ENCODE results near the gene AKT3.
A peak's percentile ranks its signal among the peaks of the same experiment; 100 is the strongest.

The AKT3 gene

DNA sequence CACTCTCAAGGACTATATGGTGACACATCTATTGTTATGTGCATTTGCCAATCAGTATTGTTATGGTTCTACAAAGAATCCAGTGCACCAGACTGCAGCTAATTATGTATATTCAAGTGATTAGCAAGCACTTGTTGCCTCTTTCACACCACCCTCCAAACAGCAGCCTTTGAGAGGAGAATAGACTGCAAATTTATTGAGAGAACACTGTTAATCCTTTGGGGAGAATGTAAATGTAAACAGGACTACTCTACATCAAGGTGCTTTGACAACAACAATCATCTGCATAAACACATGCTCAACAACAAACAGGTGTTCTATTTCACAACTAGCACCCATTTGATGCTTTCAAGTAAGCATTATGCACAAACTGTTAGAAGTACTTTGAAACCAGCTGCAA is 117.4 kb downstream of the AKT3 start:
- TF ChIP-seq NFIC (IDR thresholded peaks at IDR 0.05) (no peak), CREB1 (IDR thresholded peaks at IDR 0.05; ENCODE audit: low read depth) (no peak), YY1 (IDR thresholded peaks at IDR 0.05; ENCODE audit: low read depth) (no peak)
- TF ChIP-seq, protein P1, sequence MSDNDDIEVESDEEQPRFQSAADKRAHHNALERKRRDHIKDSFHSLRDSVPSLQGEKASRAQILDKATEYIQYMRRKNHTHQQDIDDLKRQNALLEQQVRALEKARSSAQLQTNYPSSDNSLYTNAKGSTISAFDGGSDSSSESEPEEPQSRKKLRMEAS (IDR thresholded peaks at IDR 0.05): no peak

DNA sequence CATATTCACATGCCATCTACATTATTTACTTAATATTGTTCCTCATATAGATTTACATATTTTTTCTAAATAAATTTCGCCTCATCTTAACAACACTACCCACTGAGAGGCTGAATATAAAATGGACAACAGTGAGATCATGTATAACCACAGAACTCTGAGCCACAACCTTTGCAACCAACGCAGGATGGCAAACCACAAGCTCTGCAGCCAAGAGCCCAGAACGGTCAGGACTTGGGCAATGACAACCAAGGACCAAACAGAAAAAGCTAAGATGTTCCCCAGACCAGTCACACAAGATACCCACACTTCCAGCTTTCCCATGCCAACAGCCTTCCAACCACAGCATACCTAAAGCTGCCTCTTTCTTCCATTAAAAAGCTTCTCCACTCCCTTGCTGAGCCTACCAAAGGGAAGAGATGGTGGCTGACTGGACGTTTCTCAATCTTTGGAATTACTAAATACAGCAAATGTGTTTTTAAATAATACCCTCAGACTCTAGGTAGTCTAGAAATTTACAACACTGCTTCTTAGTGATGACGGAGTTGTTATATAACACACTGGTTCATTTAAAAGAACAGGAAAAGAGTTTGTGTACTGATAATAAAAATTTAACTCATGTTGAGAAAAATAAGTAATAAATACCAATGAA is 117.9 kb downstream of the AKT3 start:
- TF ChIP-seq, protein P2, sequence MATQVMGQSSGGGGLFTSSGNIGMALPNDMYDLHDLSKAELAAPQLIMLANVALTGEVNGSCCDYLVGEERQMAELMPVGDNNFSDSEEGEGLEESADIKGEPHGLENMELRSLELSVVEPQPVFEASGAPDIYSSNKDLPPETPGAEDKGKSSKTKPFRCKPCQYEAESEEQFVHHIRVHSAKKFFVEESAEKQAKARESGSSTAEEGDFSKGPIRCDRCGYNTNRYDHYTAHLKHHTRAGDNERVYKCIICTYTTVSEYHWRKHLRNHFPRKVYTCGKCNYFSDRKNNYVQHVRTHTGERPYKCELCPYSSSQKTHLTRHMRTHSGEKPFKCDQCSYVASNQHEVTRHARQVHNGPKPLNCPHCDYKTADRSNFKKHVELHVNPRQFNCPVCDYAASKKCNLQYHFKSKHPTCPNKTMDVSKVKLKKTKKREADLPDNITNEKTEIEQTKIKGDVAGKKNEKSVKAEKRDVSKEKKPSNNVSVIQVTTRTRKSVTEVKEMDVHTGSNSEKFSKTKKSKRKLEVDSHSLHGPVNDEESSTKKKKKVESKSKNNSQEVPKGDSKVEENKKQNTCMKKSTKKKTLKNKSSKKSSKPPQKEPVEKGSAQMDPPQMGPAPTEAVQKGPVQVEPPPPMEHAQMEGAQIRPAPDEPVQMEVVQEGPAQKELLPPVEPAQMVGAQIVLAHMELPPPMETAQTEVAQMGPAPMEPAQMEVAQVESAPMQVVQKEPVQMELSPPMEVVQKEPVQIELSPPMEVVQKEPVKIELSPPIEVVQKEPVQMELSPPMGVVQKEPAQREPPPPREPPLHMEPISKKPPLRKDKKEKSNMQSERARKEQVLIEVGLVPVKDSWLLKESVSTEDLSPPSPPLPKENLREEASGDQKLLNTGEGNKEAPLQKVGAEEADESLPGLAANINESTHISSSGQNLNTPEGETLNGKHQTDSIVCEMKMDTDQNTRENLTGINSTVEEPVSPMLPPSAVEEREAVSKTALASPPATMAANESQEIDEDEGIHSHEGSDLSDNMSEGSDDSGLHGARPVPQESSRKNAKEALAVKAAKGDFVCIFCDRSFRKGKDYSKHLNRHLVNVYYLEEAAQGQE (IDR thresholded peaks at IDR 0.05; ENCODE audit: low read depth): no peak

DNA sequence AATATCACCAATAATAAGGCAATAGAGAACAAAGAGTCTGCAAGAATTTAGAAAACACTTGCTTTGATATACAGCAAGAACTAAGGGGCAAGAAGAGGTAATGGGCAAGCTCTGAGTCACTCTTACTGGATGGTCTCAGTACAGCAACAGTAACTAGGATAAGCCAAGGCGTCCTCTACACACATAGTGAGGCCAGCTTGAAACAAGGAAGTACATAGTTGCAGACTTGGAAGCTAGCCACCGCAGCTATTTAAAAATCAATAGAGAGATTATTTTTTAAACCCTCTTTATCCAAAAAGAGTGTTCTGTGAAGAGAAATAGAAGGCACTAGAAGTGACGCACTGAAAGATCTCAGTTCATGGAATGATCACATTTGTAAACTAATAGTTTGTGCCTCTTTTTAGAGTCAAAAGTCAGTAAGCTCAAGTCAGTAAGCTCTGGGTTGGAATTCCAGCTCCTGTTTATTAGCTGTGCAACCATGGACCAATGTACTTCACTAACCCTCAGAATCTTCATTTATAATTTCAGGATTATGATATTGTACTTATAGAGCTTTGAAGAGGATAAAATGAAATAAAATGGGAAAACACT is 118.6 kb downstream of the AKT3 start:
- TF ChIP-seq ZBTB7A (IDR thresholded peaks at IDR 0.05; ENCODE audit: low read depth) (no peak), CEBPB (IDR thresholded peaks at IDR 0.05) (no peak), TEAD4 (IDR thresholded peaks at IDR 0.05) (no peak), EP300 (IDR thresholded peaks at IDR 0.05; ENCODE audit: borderline replicate concordance) (no peak), EGR1 (IDR thresholded peaks at IDR 0.05) (no peak), NFIC (IDR thresholded peaks at IDR 0.05) (no peak)
- TF ChIP-seq, protein P2 (IDR thresholded peaks at IDR 0.05; ENCODE audit: low read depth): no peak

DNA sequence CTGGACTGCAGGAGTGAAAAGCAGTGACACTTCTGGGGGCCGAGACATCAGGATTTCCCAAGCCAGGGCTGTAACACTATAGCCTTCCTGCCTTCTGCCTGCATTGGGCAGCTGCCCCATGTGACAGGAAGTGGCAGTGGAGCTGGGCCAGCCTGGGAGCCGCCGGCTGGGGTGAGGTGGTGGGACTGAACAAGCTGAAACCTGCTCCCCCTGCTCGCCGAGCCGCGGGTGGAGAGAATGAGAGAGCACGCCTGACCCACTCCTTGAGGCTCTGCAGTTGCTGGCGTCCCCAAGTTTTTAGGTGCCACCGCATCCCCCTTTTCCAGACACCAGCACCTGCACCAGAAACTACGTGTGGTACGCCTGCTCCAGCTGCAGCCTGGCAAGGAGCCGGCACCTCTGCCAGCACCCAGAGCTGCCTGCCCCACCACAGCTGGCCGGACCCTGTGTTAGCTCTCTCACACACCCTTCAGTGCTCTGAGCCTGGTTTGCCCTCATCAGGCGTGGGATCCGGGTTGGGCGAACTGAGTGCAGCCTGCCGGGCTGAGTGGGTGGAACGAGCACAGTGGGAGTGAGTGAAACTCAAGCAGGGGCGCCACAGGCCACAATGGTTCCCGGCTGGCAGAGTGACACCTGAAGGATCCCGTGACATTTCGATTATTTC is 119.4 kb downstream of the AKT3 start:
- TF ChIP-seq TAF1 (IDR thresholded peaks at IDR 0.05; ENCODE audit: low read depth): no peak
- TF ChIP-seq, protein P3, sequence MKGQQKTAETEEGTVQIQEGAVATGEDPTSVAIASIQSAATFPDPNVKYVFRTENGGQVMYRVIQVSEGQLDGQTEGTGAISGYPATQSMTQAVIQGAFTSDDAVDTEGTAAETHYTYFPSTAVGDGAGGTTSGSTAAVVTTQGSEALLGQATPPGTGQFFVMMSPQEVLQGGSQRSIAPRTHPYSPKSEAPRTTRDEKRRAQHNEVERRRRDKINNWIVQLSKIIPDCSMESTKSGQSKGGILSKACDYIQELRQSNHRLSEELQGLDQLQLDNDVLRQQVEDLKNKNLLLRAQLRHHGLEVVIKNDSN (IDR thresholded peaks at IDR 0.05): peak; percentile 59

DNA sequence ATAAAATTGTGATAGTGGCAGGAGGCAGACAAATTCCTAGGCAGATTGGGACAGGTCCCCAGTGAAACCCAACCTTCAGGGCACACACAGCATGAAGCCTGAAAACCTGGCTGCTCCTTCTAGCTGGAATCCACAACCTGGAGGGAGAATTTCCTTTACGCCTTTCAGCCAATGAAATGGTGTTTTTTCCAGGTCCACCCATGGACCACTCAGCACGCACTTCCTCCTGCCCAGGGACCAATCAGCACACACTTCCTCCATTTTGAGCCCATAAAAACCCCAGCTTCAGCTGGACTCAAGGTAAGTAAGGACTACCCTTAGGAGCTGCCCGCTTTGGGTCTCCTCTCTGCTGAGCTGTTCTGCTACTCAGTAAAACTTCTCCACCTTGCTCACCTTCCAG is 120.1 kb downstream of the AKT3 start:
- TF ChIP-seq, protein P1 (IDR thresholded peaks at IDR 0.05): no peak
- no peak for TF ChIP-seq CREB1 (IDR thresholded peaks at IDR 0.05; ENCODE audit: low read depth)
- TF ChIP-seq, protein P2 (IDR thresholded peaks at IDR 0.05; ENCODE audit: low read depth): no peak
- TF ChIP-seq RAD21 (IDR thresholded peaks at IDR 0.05; ENCODE audit: low read depth): no peak
- TF ChIP-seq YY1 (IDR thresholded peaks at IDR 0.05; ENCODE audit: low read depth): no peak
- no peak for TF ChIP-seq FOXM1 (IDR thresholded peaks at IDR 0.05; ENCODE audit: borderline replicate concordance, low read depth)
- no peak for TF ChIP-seq TEAD4 (IDR thresholded peaks at IDR 0.05)
- no peak for TF ChIP-seq EGR1 (IDR thresholded peaks at IDR 0.05)
- no peak for TF ChIP-seq ZBTB7A (IDR thresholded peaks at IDR 0.05; ENCODE audit: low read depth)
- no peak for TF ChIP-seq TCF12 (IDR thresholded peaks at IDR 0.05; ENCODE audit: low read depth)
- no peak for TF ChIP-seq CEBPB (IDR thresholded peaks at IDR 0.05)
- TF ChIP-seq NFIC (IDR thresholded peaks at IDR 0.05): no peak
- TF ChIP-seq, protein P3 (IDR thresholded peaks at IDR 0.05): no peak
- TF ChIP-seq EP300 (IDR thresholded peaks at IDR 0.05; ENCODE audit: borderline replicate concordance): no peak
